ENCODE measurements around the gene ZKSCAN5.

DNA sequence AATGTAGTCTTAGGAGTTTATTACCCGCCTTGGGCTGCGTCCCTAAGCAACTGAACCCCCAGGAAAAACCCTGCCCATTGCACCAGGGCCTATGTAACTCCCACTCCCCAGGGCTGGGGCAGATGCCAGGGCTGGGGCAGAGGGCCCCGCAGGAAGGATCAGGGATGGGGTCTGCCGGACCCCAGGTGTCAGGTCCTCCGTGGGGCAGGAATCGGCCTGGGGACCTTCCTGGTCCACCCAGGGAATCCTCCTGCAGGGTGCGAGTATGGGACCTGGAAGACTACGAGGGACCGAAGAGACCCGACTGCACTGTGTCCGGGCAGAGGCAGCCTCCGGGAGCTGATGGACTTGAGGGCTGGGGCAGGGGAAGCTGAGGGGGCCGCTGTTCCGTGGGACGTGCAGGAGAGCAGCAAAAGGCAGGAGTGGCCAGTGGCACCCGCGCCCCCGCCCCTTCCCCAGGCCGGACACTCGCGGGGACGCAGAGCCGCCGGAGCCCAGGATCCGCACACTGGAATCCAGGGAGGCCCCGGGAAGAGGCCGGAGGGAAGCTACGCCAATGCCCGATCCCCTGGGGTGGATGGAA is 36.0 kb upstream of the ZKSCAN5 start:
- TF ChIP-seq, protein P1, sequence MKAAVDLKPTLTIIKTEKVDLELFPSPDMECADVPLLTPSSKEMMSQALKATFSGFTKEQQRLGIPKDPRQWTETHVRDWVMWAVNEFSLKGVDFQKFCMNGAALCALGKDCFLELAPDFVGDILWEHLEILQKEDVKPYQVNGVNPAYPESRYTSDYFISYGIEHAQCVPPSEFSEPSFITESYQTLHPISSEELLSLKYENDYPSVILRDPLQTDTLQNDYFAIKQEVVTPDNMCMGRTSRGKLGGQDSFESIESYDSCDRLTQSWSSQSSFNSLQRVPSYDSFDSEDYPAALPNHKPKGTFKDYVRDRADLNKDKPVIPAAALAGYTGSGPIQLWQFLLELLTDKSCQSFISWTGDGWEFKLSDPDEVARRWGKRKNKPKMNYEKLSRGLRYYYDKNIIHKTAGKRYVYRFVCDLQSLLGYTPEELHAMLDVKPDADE (IDR thresholded peaks at IDR 0.05): no peak
- no peak for TF ChIP-seq CTCF (conservative IDR thresholded peaks at IDR 0.05; ENCODE audit: low read depth in 2 of 2)
- no peak for TF ChIP-seq POLR2AphosphoS5 (IDR thresholded peaks at IDR 0.05; ENCODE audit: low read depth)
- no peak for TF ChIP-seq EZH2phosphoT487 (IDR thresholded peaks at IDR 0.05; ENCODE audit: unreplicated experiment)
- TF ChIP-seq CREB1 (CRISPR knock-in tag; IDR thresholded peaks at IDR 0.05; ENCODE audit: low read depth): no peak
- TF ChIP-seq EZH2 (IDR thresholded peaks at IDR 0.05; ENCODE audit: low read depth, unreplicated experiment): no peak
- no peak for TF ChIP-seq ZNF331 (CRISPR knock-in tag; IDR thresholded peaks at IDR 0.05; ENCODE audit: low read depth)
- TF ChIP-seq, protein P2, sequence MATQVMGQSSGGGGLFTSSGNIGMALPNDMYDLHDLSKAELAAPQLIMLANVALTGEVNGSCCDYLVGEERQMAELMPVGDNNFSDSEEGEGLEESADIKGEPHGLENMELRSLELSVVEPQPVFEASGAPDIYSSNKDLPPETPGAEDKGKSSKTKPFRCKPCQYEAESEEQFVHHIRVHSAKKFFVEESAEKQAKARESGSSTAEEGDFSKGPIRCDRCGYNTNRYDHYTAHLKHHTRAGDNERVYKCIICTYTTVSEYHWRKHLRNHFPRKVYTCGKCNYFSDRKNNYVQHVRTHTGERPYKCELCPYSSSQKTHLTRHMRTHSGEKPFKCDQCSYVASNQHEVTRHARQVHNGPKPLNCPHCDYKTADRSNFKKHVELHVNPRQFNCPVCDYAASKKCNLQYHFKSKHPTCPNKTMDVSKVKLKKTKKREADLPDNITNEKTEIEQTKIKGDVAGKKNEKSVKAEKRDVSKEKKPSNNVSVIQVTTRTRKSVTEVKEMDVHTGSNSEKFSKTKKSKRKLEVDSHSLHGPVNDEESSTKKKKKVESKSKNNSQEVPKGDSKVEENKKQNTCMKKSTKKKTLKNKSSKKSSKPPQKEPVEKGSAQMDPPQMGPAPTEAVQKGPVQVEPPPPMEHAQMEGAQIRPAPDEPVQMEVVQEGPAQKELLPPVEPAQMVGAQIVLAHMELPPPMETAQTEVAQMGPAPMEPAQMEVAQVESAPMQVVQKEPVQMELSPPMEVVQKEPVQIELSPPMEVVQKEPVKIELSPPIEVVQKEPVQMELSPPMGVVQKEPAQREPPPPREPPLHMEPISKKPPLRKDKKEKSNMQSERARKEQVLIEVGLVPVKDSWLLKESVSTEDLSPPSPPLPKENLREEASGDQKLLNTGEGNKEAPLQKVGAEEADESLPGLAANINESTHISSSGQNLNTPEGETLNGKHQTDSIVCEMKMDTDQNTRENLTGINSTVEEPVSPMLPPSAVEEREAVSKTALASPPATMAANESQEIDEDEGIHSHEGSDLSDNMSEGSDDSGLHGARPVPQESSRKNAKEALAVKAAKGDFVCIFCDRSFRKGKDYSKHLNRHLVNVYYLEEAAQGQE (IDR thresholded peaks at IDR 0.05; ENCODE audit: unreplicated experiment): no peak
- no peak for TF ChIP-seq JUNB (IDR thresholded peaks at IDR 0.05; ENCODE audit: unreplicated experiment)
- TF ChIP-seq ZNF114 (CRISPR knock-in tag; IDR thresholded peaks at IDR 0.05): no peak
- no peak for TF ChIP-seq NANOG (IDR thresholded peaks at IDR 0.05; ENCODE audit: borderline replicate concordance)
- TF ChIP-seq STAT1 (IDR thresholded peaks at IDR 0.05; ENCODE audit: unreplicated experiment): no peak
